Measurements from ENCODE around the gene TMPRSS9.

GRCh38 chr19:2464389-2464788 is 104.3 kb downstream of the TMPRSS9 start:
- TF ChIP-seq CREB5 (CRISPR knock-in tag; IDR thresholded peaks at IDR 0.05; ENCODE audit: low read depth) (no peak), TOX (CRISPR knock-in tag; IDR thresholded peaks at IDR 0.05; ENCODE audit: borderline replicate concordance) (no peak), ARNTL (CRISPR knock-in tag; IDR thresholded peaks at IDR 0.05; ENCODE audit: borderline replicate concordance, low read depth) (no peak), TSHZ2 (CRISPR knock-in tag; IDR thresholded peaks at IDR 0.05) (no peak), TCF4 (CRISPR knock-in tag; IDR thresholded peaks at IDR 0.05; ENCODE audit: borderline replicate concordance) (no peak)

All from SK-N-SH treated with all-trans-retinoic acid at 6 μM for 48 hours (cell line).